A549 (cell line): ENCODE results near the gene RPS6KB2. TPM values are rescaled to one million over a fixed set of nuclear protein-coding genes. Genes with fewer than 3 reads are reported as not detected.

ENCODE experiments used
- ATAC-seq, 2 experiments: fragments of 200-7000 bp in 1 of 2; fragments of >200 bp in 1 of 2; cut with Nextera tagmentation in 1 of 2; cut with Tn5 transposase in 1 of 2; 3 replicates each; pipeline versions ENCODE4 v1.8.0 to v1.9.1; 2018 to 2020; ENCODE audit warnings: mild to moderate bottlenecking in 1 of 2, moderate library complexity in 1 of 2
- CTCF ChIA-PET: fragments of 300-600 bp; sonication (Branson Sonifier 250); formaldehyde crosslinking; extraction: SDS; loops from one replicate; lab custom pipeline; 2021; ENCODE audit warnings: antibody characterized with exemption, inconsistent platforms; lab: Yijun Ruan, JAX
- POLR2A ChIA-PET: fragments of 350-600 bp; formaldehyde crosslinking; extraction: SDS; loops from one replicate; lab custom pipeline; 2021; ENCODE audit warnings: antibody characterized with exemption, inconsistent platforms; lab: Yijun Ruan, JAX
- DNase-seq, 2 experiments: peaks; one replicate each; pipeline versions ENCODE4 v3.0.0 to v3.0.0-alpha.2; 2011 to 2016; ENCODE audit warnings: low read depth in 1 of 2, low spot score in 1 of 2
- FAIRE-seq: peaks from 2 replicates; lab custom pipeline; 2011; peaks lifted over from hg19 to GRCh38; lab: Jason Lieb, UNC
- H3K27ac ChIP-seq, 2 experiments: fragments of >200 bp; sonication (Bioruptor Twin); formaldehyde crosslinking; 3 replicates each; pipeline ENCODE4 v1.5.1; 2016 to 2017
- H3K4me1 ChIP-seq: fragments of >200 bp; sonication (Bioruptor Twin); formaldehyde crosslinking; 3 replicates; pipeline ENCODE4 v1.6.1; 2016
- H3K4me2 ChIP-seq: fragments of >200 bp; sonication (Bioruptor Twin); formaldehyde crosslinking; 3 replicates; pipeline ENCODE4 v1.6.1; 2016
- H3K4me3 ChIP-seq: fragments of >200 bp; sonication (Bioruptor Twin); formaldehyde crosslinking; 3 replicates; pipeline ENCODE4 v1.5.1; 2016
- H3K9me3 ChIP-seq: fragments of >200 bp; sonication (Bioruptor Twin); formaldehyde crosslinking; 3 replicates; pipeline ENCODE4 v1.6.1; 2016
- BCL3 ChIP-seq: fragments of >200 bp; sonication (Bioruptor Twin); formaldehyde crosslinking; IDR thresholded peaks from 3 replicates; pipeline ENCODE4 v1.6.1; 2016
- CBX8 ChIP-seq: fragments of 200-600 bp; sonication (generic); IDR thresholded peaks from 2 replicates; pipeline ENCODE4 v1.6.1; 2016
- CEBPB ChIP-seq, 2 experiments: fragments of >200 bp in 1 of 2; sonication (Bioruptor Twin) in 1 of 2; formaldehyde crosslinking in 1 of 2; IDR thresholded peaks; 2 replicates each; pipeline ENCODE4 v1.6.1; 2012 to 2016
- CHD2 ChIP-seq: fragments of 150-350 bp; IDR thresholded peaks from 2 replicates; pipeline ENCODE4 v1.6.1; 2014; ENCODE audit warnings: low read length; ENCODE audit not compliant: partially characterized antibody
- EHMT2 ChIP-seq: fragments of 200-600 bp; sonication (generic); IDR thresholded peaks from 2 replicates; pipeline ENCODE4 v1.6.1; 2016; ENCODE audit warnings: antibody characterized with exemption, low read depth, mild to moderate bottlenecking, moderate library complexity
- FOSB ChIP-seq: fragments of 250-450 bp; sonication (Bioruptor Pico); IDR thresholded peaks from 2 replicates; pipeline ENCODE4 v1.5.0; 2020; ENCODE audit warnings: mild to moderate bottlenecking, moderate library complexity
- HES2 ChIP-seq: fragments of >200 bp; sonication (Bioruptor Twin); formaldehyde crosslinking; IDR thresholded peaks from 2 replicates; pipeline ENCODE4 v1.6.1; 2016
- HEYL ChIP-seq: fragments of 250-450 bp; sonication (Bioruptor Pico); IDR thresholded peaks from 2 replicates; pipeline ENCODE4 v1.8.0; 2021; ENCODE audit warnings: mild to moderate bottlenecking, moderate library complexity
- HOXA7 ChIP-seq: fragments of 250-450 bp; sonication (Bioruptor Pico); IDR thresholded peaks from 2 replicates; pipeline ENCODE4 v1.5.0; 2020; ENCODE audit warnings: mild to moderate bottlenecking, moderate library complexity
- HOXB13 ChIP-seq: fragments of 250-450 bp; sonication (Bioruptor Pico); IDR thresholded peaks from 2 replicates; pipeline ENCODE4 v1.5.0; 2020; ENCODE audit warnings: low read depth, mild to moderate bottlenecking, moderate library complexity
- KDM5A ChIP-seq: fragments of 200-600 bp; sonication (generic); IDR thresholded peaks from 2 replicates; pipeline ENCODE4 v1.6.1; 2016; ENCODE audit warnings: antibody characterized with exemption, mild to moderate bottlenecking
- MAZ ChIP-seq: fragments of 150-350 bp; IDR thresholded peaks from 2 replicates; pipeline ENCODE4 v1.6.1; 2014; ENCODE audit warnings: antibody characterized with exemption, low read depth, low read length, borderline replicate concordance
- MYC ChIP-seq: IDR thresholded peaks from 2 replicates; pipeline ENCODE4 v1.6.1; 2012; ENCODE audit warnings: mild to moderate bottlenecking, inconsistent platforms, low read length, improper control_type of control experiment, borderline replicate concordance
- NFE2L2 ChIP-seq: fragments of 150-350 bp; conservative IDR thresholded peaks from 2 replicates; pipeline ENCODE4 v1.6.1; 2014; ENCODE audit warnings: low read length
- NPAS2 ChIP-seq: fragments of 250-450 bp; sonication (Bioruptor Pico); IDR thresholded peaks from 2 replicates; pipeline ENCODE4 v1.8.0; 2022; ENCODE audit warnings: mild to moderate bottlenecking, moderate library complexity, borderline replicate concordance
- PHF8 ChIP-seq: fragments of 200-600 bp; sonication (generic); IDR thresholded peaks from 2 replicates; pipeline ENCODE4 v1.6.1; 2016; ENCODE audit warnings: low read depth, mild to moderate bottlenecking, antibody characterized with exemption, moderate library complexity, borderline replicate concordance
- POLR2A ChIP-seq: IDR thresholded peaks from 2 replicates; pipeline ENCODE4 v1.6.1; 2012; ENCODE audit warnings: mild to moderate bottlenecking, low read length
- POLR2AphosphoS2 ChIP-seq: conservative IDR thresholded peaks from 2 replicates; pipeline ENCODE4 v1.6.1; 2012; ENCODE audit warnings: low read length, improper control_type of control experiment, inconsistent platforms
- RARB ChIP-seq: fragments of 250-450 bp; sonication (Bioruptor Pico); IDR thresholded peaks from 2 replicates; pipeline ENCODE4 v1.8.0; 2021; ENCODE audit warnings: mild to moderate bottlenecking, moderate library complexity
- REST ChIP-seq: fragments of 200-600 bp; sonication (generic); IDR thresholded peaks from 2 replicates; pipeline ENCODE4 v1.6.1; 2016; ENCODE audit warnings: antibody characterized with exemption, mild to moderate bottlenecking, moderate library complexity
- RNF2 ChIP-seq: fragments of 200-600 bp; sonication (generic); IDR thresholded peaks from 2 replicates; pipeline ENCODE4 v1.6.1; 2016; ENCODE audit warnings: low read depth, mild to moderate bottlenecking, antibody characterized with exemption, moderate library complexity, borderline replicate concordance
- SMC3 ChIP-seq: fragments of >200 bp; sonication (Bioruptor Twin); formaldehyde crosslinking; IDR thresholded peaks from 3 replicates; pipeline ENCODE4 v1.6.1; 2018; ENCODE audit warnings: inconsistent platforms
- TP53 ChIP-seq: fragments of 250-450 bp; sonication (Bioruptor Pico); IDR thresholded peaks from 2 replicates; pipeline ENCODE4 v1.5.0; 2021; ENCODE audit warnings: mild to moderate bottlenecking, moderate library complexity
- ZNF302 ChIP-seq: fragments of 250-450 bp; sonication (Bioruptor Pico); IDR thresholded peaks from 2 replicates; pipeline ENCODE4 v1.9.0; 2021; ENCODE audit warnings: inconsistent platforms, mild to moderate bottlenecking, moderate library complexity
- WGBS: methylation state at CpG from one replicate; pipeline ENCODE4 v1.1.6; 2017; ENCODE audit errors: missing lambda C conversion rate; 5-methylcytosine and 5-hydroxymethylcytosine counted together
- polyA plus RNA-seq, 4 experiments: library from polyadenylated mRNA; depleted of rRNA in 3 of 4; stranded (reverse); fragments of >200 nt; fragmentation: RNase III in 1 of 4; extraction: RNeasy Plus Mini Kit Qiagen cat#74134 plus additional on column Dnase treatment in 1 of 4; gene quantifications; 2 replicates in 3 of 4; 3 replicates in 1 of 4; pipeline ENCODE4 v1.2.3, GENCODE V29; 2011 to 2017
- TF ChIP-seq, protein P1 (sequence below): IDR thresholded peaks from 2 replicates; pipeline ENCODE4 v1.6.1; 2012
- TF ChIP-seq, protein P2 (sequence below): fragments of >200 bp; sonication (Bioruptor Twin); formaldehyde crosslinking; IDR thresholded peaks from 3 replicates; pipeline ENCODE4 v1.5.1; 2016
- TF ChIP-seq, protein P3 (sequence below): fragments of 450-650 bp; IDR thresholded peaks from 2 replicates; pipeline ENCODE4 v1.6.1; 2014; ENCODE audit warnings: antibody characterized with exemption

Gene RPS6KB2
- polyA plus RNA-seq, 2 of the 4 experiments (the other 2 are of a cell fraction): 40.9 to 47.9 TPM

DNA sequence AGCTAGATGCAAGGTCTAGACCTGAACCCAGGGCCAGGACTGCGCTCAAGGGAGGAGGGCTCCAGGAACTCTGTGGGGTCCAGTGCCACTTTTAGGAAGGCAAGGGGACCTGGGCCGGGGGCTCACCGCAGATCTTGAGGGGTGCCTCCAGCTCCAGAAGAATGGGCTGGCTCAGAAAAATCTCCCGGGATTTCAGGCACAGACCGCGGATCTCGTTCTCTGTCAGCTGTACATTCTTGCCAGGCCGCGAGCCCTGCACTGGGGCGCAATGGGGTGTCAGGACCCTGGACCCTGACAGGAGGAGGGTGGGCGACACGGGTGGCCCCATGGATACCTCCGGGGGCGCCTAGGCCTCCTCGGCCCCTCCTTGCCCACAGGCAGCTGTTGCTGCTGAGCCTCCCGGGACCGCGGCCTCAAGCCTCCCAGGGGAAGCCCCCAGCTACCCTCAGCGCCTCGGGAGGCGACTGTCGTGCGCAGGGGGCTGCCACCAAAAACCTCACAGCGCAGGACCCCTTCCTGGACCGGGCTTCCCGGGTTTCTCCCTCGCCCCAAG lies 27.3 kb upstream of the RPS6KB2 start:
- H3K4me3 ChIP-seq: peak overlapping the region; percentile 80
- WGBS: 12% methylated on average over 7 of the region's 27 CpGs
- TF ChIP-seq, protein P1, sequence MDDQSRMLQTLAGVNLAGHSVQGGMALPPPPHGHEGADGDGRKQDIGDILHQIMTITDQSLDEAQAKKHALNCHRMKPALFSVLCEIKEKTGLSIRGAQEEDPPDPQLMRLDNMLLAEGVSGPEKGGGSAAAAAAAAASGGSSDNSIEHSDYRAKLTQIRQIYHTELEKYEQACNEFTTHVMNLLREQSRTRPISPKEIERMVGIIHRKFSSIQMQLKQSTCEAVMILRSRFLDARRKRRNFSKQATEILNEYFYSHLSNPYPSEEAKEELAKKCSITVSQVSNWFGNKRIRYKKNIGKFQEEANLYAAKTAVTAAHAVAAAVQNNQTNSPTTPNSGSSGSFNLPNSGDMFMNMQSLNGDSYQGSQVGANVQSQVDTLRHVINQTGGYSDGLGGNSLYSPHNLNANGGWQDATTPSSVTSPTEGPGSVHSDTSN: no peak
- no peak for TF ChIP-seq TP53 (CRISPR knock-in tag)
- TF ChIP-seq RARB (CRISPR knock-in tag): no peak
- no peak for TF ChIP-seq EHMT2
- TF ChIP-seq PHF8: 0 out of 2 replicates have a peak, but pooled peaks have one; percentile 17
- 0 out of 2 replicates have a peak, but pooled peaks have one; percentile 69 for TF ChIP-seq POLR2AphosphoS2
- TF ChIP-seq NPAS2 (CRISPR knock-in tag): no peak
- no peaks in the 10 kb centered on the region for H3K9me3 ChIP-seq
- POLR2A ChIA-PET: interaction anchor here (0.7 to 2.2 kb wide), 20 partner anchors 9 to 162 kb away, joined by 3 to 21 read pairs (median 6); partner anchors contain the start of genes AIP, PITPNM1, POLD4 and PTPRCAP
- peak; percentile 1 to 10; a peak in 4 of 6 replicates for ATAC-seq
- H3K4me2 ChIP-seq: peak overlapping the region; percentile 93
- CTCF ChIA-PET: interaction anchor here (0.6 to 46.2 kb wide), 29 partner anchors 12 to 397 kb away, joined by 3 to 1913 read pairs (median 4); partner anchors contain the start of genes CARNS1, CLCF1, GPR152 and POLD4
- FAIRE-seq: no peak
- peaks cover 15% of the 10 kb centered on the region for H3K4me1 ChIP-seq
- DNase-seq: no peak
- peak overlapping the region; percentile 89 to 98 for H3K27ac ChIP-seq

- 2% methylated on average over 7 of the region's 73 CpGs for WGBS
- POLR2A ChIA-PET: interaction anchor here (0.5 to 2.2 kb wide), 25 partner anchors 10 to 182 kb away, joined by 3 to 21 read pairs (median 4); partner anchors contain the start of genes AIP, GSTP1, PITPNM1 and POLD4
- peak; percentile 84 to 87 for ATAC-seq
- CTCF ChIA-PET: interaction anchor here (0.6 to 46.2 kb wide), 32 partner anchors 12 to 397 kb away, joined by 3 to 1913 read pairs (median 4); partner anchors contain the start of genes CARNS1, CLCF1, GPR152 and POLD4
- Histone ChIP-seq H3K4me1 (peaks cover 15% of the 10 kb centered on the region), H3K4me2 (peak within 1 kb of the TSS; percentile 93), H3K27ac (peak within 1 kb of the TSS; percentile 89 to 98), H3K9me3 (no peaks in the 10 kb centered on the region), H3K4me3 (peak within 1 kb of the TSS; percentile 80)
- no peak for FAIRE-seq
- DNase-seq: peak; percentile 87 to 89
- TF ChIP-seq POLR2A: peak; percentile 78
- TF ChIP-seq SMC3: peak; percentile 58
- TF ChIP-seq CEBPB (IDR thresholded peaks at IDR 0.05): no peak
- no peak for TF ChIP-seq HOXB13
- no peak for TF ChIP-seq KDM5A
- TF ChIP-seq HOXA7 (CRISPR knock-in tag): no peak
- TF ChIP-seq CHD2: no peak
- TF ChIP-seq, protein P2, sequence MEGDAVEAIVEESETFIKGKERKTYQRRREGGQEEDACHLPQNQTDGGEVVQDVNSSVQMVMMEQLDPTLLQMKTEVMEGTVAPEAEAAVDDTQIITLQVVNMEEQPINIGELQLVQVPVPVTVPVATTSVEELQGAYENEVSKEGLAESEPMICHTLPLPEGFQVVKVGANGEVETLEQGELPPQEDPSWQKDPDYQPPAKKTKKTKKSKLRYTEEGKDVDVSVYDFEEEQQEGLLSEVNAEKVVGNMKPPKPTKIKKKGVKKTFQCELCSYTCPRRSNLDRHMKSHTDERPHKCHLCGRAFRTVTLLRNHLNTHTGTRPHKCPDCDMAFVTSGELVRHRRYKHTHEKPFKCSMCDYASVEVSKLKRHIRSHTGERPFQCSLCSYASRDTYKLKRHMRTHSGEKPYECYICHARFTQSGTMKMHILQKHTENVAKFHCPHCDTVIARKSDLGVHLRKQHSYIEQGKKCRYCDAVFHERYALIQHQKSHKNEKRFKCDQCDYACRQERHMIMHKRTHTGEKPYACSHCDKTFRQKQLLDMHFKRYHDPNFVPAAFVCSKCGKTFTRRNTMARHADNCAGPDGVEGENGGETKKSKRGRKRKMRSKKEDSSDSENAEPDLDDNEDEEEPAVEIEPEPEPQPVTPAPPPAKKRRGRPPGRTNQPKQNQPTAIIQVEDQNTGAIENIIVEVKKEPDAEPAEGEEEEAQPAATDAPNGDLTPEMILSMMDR: peak; percentile 75
- no peak for TF ChIP-seq CBX8
- TF ChIP-seq MYC: no peak; the same call in 1 of the 2 replicates
- TF ChIP-seq RNF2: no peak
- TF ChIP-seq BCL3: peak; percentile 85; the same call in 2 of the 3 replicates
- no peak for TF ChIP-seq MAZ
- TF ChIP-seq FOSB (CRISPR knock-in tag): no peak
- no peak; the same call in 1 of the 2 replicates for TF ChIP-seq REST
- TF ChIP-seq NFE2L2: no peak
- TF ChIP-seq HES2: no peak
- TF ChIP-seq ZNF302 (CRISPR knock-in tag): no peak
- TF ChIP-seq HEYL (CRISPR knock-in tag): no peak
- TF ChIP-seq, protein P3, sequence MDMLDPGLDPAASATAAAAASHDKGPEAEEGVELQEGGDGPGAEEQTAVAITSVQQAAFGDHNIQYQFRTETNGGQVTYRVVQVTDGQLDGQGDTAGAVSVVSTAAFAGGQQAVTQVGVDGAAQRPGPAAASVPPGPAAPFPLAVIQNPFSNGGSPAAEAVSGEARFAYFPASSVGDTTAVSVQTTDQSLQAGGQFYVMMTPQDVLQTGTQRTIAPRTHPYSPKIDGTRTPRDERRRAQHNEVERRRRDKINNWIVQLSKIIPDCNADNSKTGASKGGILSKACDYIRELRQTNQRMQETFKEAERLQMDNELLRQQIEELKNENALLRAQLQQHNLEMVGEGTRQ: no peak
Observed at GRCh38 chr11:67401495-67402191, 26.7 kb upstream of the RPS6KB2 start, which contains the start of gene PPP1CA. Gene PPP1CA (minus strand): TSS chr11:67401858. CDS start chr11:67401782, 76 bp downstream.
